ENCODE data around the gene KCNC4.

KCNC4 gene

GRCh38 chr1:110254604-110255391 lies 44.7 kb downstream of the KCNC4 start:
- DNase-seq (ENCODE audit: low read depth) = no peak

- no peak for DNase-seq (ENCODE audit: low read depth)
Measured at GRCh38 chr1:110255392-110255787, 45.3 kb downstream of the KCNC4 start.

- DNase-seq (ENCODE audit: low read depth) = no peak
Measured at GRCh38 chr1:110258734-110259133, 48.6 kb downstream of the KCNC4 start.

- no peak for DNase-seq (ENCODE audit: low read depth)
Measured at GRCh38 chr1:110259770-110260169, 49.7 kb downstream of the KCNC4 start.

Data from non-pigmented ciliary epithelial cell (primary cell).